Measurements from ENCODE around the gene CYFIP1. TPM values are rescaled to one million over a fixed set of nuclear protein-coding genes. Genes with fewer than 3 reads are reported as not detected.
A peak's percentile ranks its signal among the peaks of the same experiment; 100 is the strongest.

Gene CYFIP1
- total and polyA plus RNA-seq, 10 of the 15 experiments (the other 5 are each of a cell fraction or from before 2014, with no cell fraction given), result 3.5 to 46.2 (median 28.3) TPM

DNA sequence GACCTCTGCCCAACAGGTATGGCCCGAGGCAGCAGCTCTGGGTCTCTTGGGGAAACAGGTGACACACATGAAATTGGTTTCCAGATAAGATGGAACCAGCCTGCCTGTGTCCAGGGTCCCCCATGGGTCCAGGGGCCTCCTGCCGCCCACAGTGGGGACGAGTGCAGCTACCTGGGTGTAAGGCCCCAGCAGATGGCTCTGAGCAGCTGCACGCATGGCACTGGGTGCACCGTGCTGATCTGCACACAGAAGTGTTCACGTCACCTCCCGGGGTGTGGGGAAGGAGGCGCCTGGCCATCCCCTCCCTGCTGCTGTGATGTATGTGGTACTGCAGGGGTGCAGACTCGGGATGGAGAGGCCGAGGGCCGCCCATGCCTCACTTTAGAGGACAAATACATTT, 78.1 kb downstream of the CYFIP1 start (continued):
- TF ChIP-seq TCF3 (IDR thresholded peaks at IDR 0.05; ENCODE audit: borderline replicate concordance, insufficient read depth, low read depth, low read length), result no peak

DNA sequence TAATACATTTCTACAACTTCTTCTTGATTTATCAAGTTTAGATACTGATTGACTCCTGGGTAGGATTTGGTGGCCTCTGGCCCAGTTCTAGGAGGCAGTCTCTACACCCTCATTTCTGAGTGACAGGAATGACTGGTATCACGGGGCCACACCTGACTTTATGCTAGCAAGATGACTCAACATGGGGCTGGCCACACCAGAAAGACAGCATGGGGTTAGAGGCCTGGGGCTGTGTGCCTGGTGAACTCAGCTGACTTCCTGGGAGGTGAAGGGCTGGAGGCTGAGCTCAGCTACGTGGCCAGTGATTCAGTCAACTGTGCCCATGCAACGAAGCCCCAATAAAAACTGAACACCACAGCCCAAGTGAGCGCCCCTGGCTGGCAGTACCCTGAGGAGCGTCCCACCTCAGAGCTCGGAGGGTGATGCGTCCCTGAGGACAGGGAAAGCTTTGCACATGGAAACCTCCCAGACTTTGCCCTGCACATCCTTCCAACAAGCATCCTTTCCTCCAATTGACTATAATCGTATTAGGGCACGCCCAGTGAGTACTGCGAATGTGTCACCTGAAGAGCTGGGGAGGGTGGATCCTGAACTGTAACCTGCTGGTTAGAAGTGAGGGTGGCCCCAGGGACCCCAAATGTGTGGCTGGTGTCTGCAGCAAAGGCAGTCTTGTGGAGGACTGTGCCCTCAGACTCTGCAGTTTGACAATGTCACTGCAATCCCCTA, 84.5 kb downstream of the CYFIP1 start:
- ChIA-PET CTCF (no interaction called here), POLR2A (no interaction called here)

More for the DNA sequence above, 84.5 kb downstream of the CYFIP1 start:
- ChIA-PET RAD21 (ENCODE audit: unreplicated experiment) (no interaction called here), SMC1A (ENCODE audit: uncharacterized antibody, unreplicated experiment) (no interaction called here)
- Histone ChIP-seq H3K9me3 (replicated peaks; ENCODE audit: control insufficient read depth, insufficient read depth, low read length) (no peaks in the 10 kb centered on the region; the same call in 2 of the 3 replicates), H3K79me2 (ENCODE audit: control insufficient read depth, insufficient read depth, low read length) (no peaks in the 10 kb centered on the region), H3K27ac (ENCODE audit: control insufficient read depth, insufficient read depth) (no peak overlapping the region), H3K4me1 (ENCODE audit: control insufficient read depth, insufficient read depth, low read length) (no peaks in the 10 kb centered on the region), H3K4me3 (no peak overlapping the region), H4K20me1 (ENCODE audit: control insufficient read depth, insufficient read depth) (no peaks in the 10 kb centered on the region), H3K4me2 (ENCODE audit: control insufficient read depth, insufficient read depth) (no peak overlapping the region), H3K27me3 (replicated peaks in 1 of 2; ENCODE audit: control insufficient read depth in 2 of 2, insufficient read depth in 2 of 2, low read length in 1 of 2) (no peaks in the 10 kb centered on the region), H3K9ac (ENCODE audit: control insufficient read depth, insufficient read depth, low read length) (no peak overlapping the region), H2AFZ (ENCODE audit: control insufficient read depth, low read depth, low read length) (no peak overlapping the region), H3K36me3 (ENCODE audit: control insufficient read depth in 2 of 2, insufficient read depth in 2 of 2, low read length in 1 of 2) (peaks cover 4 to 13% of the 10 kb centered on the region in 2 experiments; a peak in 2 of 4 replicates)
- intact Hi-C loops (cut with micrococcal nuclease; ENCODE audit: unreplicated experiment) (no loop called here), in situ Hi-C loops (cut with MboI) (loop anchor here (10.0 kb wide), 1 partner anchor 49 kb away; no protein-coding TSS in a partner anchor)
- 57% methylated on average over 10 of the region's 10 CpGs for WGBS (ENCODE audit: insufficient coverage, insufficient replicate concordance, low lambda C conversion rate, missing lambda C conversion rate)
- FAIRE-seq, result no peak
- TF ChIP-seq, protein P1, sequence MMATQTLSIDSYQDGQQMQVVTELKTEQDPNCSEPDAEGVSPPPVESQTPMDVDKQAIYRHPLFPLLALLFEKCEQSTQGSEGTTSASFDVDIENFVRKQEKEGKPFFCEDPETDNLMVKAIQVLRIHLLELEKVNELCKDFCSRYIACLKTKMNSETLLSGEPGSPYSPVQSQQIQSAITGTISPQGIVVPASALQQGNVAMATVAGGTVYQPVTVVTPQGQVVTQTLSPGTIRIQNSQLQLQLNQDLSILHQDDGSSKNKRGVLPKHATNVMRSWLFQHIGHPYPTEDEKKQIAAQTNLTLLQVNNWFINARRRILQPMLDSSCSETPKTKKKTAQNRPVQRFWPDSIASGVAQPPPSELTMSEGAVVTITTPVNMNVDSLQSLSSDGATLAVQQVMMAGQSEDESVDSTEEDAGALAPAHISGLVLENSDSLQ (IDR thresholded peaks at IDR 0.05), result peak; percentile 88
- TF ChIP-seq JUNB (IDR thresholded peaks at IDR 0.05) (peak; percentile 60; the same call in 1 of the 2 replicates), JUND (IDR thresholded peaks at IDR 0.05; ENCODE audit: low read depth, low read length) (no peak), TCF12 (IDR thresholded peaks at IDR 0.05; ENCODE audit: low read depth, low read length) (0 out of 2 replicates have a peak, but pooled peaks have one; percentile 3), BHLHE40 (IDR thresholded peaks at IDR 0.05; ENCODE audit: borderline replicate concordance in 1 of 2, low read depth in 2 of 2, low read length in 1 of 2) (peak in 1 of 2 experiments; percentile 10; a peak in 1 of 4 replicates), TAF1 (IDR thresholded peaks at IDR 0.05; ENCODE audit: borderline replicate concordance, low read depth, low read length) (no peak)
- TF ChIP-seq, protein P2, sequence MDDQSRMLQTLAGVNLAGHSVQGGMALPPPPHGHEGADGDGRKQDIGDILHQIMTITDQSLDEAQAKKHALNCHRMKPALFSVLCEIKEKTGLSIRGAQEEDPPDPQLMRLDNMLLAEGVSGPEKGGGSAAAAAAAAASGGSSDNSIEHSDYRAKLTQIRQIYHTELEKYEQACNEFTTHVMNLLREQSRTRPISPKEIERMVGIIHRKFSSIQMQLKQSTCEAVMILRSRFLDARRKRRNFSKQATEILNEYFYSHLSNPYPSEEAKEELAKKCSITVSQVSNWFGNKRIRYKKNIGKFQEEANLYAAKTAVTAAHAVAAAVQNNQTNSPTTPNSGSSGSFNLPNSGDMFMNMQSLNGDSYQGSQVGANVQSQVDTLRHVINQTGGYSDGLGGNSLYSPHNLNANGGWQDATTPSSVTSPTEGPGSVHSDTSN (IDR thresholded peaks at IDR 0.05; ENCODE audit: insufficient replicate concordance, low read depth, low read length), result peak; percentile 35
- ATAC-seq, result peak; percentile 82
- no TSS peak for BruUV-seq (replicated peaks)
- DNase-seq (ENCODE audit: low read depth, low spot score), result peak; percentile 1

All from GM12878 (cell line).